ENCODE results near the gene ATP1B1. TPM values are rescaled to one million over a fixed set of nuclear protein-coding genes. Genes with fewer than 3 reads are reported as not detected.

The ATP1B1 gene
- 6.0 TPM for total RNA-seq (ENCODE audit: unreplicated experiment)
- long read RNA-seq, partial matches to known transcripts = 0 of 1 reads
- long read RNA-seq, other reads (novel, unspliced or antisense) = 1 of 1 reads

DNA sequence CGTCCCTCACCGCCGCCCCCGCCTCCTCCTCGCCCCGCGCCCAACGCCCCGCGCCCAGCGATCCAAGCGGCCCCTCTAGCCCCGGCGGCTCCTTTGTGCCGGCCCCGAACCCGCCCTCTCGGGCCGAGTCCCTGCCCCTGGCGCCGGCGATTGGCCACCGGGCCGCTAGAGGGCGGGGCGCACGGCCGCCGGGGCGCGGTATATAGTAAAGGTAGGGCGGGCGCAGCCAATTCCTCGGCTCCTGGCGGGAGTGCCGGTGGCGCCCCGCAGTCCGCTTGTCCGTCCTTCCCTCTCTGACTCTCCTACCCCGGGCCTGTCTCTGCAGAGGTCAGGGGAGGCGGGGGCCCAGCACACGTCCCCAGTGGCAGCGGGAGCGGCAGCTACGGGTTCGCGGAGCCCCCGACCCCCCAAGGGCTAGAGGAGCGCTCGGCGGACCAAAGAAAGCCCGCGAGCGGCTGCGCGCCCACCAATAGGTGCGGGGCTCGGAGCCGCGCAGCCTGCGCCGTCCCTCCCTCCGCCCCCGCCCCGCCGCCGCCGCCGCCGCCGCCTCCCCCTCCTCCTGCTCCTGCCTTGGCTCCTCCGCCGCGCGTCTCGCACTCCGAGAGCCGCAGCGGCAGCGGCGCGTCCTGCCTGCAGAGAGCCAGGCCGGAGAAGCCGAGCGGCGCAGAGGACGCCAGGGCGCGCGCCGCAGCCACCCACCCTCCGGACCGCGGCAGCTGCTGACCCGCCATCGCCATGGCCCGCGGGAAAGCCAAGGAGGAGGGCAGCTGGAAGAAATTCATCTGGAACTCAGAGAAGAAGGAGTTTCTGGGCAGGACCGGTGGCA is at the start of gene ATP1B1:
Gene ATP1B1 (plus strand): TSS at position 596 of the 826 bp plus-strand sequence. CDS start 140 bp downstream, at position 736.
- H3K27me3 Mint-ChIP-seq (ENCODE audit: unreplicated experiment) = peaks cover 8% of the 10 kb centered on the region
- H3K4me3 Mint-ChIP-seq (ENCODE audit: unreplicated experiment) = peak within 1 kb of the TSS; percentile 93
- H3K27ac Mint-ChIP-seq (ENCODE audit: unreplicated experiment) = peak within 1 kb of the TSS; percentile 25
- H3K36me3 Mint-ChIP-seq (ENCODE audit: low read depth, unreplicated experiment) = peaks cover 3% of the 10 kb centered on the region
- DNase-seq (ENCODE audit: low spot score) = peak; percentile 93
- peaks cover 21% of the 10 kb centered on the region for H3K4me1 Mint-ChIP-seq (ENCODE audit: unreplicated experiment)
- no peaks in the 10 kb centered on the region for H3K9me3 Mint-ChIP-seq (ENCODE audit: unreplicated experiment)
- TF ChIP-seq CTCF (IDR thresholded peaks at IDR 0.05; ENCODE audit: unreplicated experiment) = peak; percentile 87

- no peak for TF ChIP-seq CTCF (IDR thresholded peaks at IDR 0.05; ENCODE audit: unreplicated experiment)
- Mint-ChIP-seq H3K27ac (ENCODE audit: unreplicated experiment) (no peak overlapping the region), H3K4me1 (ENCODE audit: unreplicated experiment) (no peaks in the 10 kb centered on the region), H3K36me3 (ENCODE audit: low read depth, unreplicated experiment) (no peaks in the 10 kb centered on the region), H3K4me3 (ENCODE audit: unreplicated experiment) (no peak overlapping the region), H3K9me3 (ENCODE audit: unreplicated experiment) (no peaks in the 10 kb centered on the region), H3K27me3 (ENCODE audit: unreplicated experiment) (no peaks in the 10 kb centered on the region)
- no peak for DNase-seq (ENCODE audit: low spot score)
Observed at GRCh38 chr1:169059421-169059820, 47.1 kb upstream of the ATP1B1 start.

DNA sequence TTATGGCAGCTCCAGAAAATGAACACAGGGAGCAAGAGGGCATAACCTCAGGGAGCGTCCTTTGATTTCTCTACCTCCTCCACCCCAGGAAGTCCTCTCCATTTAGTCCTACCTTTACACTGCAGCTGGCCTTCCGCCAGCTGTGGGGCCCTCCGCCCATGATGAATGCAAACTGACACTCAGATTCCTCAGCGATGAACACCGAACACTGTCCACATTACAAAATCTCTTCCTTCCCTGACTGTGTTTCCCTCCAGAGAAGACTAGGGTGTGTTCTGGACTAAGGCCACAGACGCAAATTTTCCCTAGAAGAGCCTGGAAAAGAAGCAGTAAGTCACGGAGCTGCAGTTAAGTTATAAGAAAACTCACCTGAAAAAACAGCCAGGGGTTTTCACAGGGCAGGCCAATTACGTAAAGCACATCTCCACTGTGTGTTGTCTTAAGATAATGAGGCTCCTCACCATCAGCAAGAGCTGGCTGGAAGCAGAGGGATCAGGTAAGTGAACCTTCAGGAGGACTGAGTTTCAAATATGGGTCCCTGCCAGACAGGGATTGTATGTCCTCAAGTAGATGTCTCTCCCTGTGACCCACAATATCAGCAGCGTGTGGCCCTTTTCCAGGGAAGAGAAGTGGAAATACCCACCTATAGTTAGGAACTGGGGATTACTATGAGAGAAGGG is 46.3 kb upstream of the ATP1B1 start:
- Mint-ChIP-seq H3K27ac (ENCODE audit: unreplicated experiment) (no peak overlapping the region), H3K9me3 (ENCODE audit: unreplicated experiment) (no peaks in the 10 kb centered on the region), H3K4me3 (ENCODE audit: unreplicated experiment) (no peak overlapping the region), H3K36me3 (ENCODE audit: low read depth, unreplicated experiment) (no peaks in the 10 kb centered on the region), H3K4me1 (ENCODE audit: unreplicated experiment) (no peaks in the 10 kb centered on the region), H3K27me3 (ENCODE audit: unreplicated experiment) (no peaks in the 10 kb centered on the region)
- no peak for TF ChIP-seq CTCF (IDR thresholded peaks at IDR 0.05; ENCODE audit: unreplicated experiment)
- DNase-seq (ENCODE audit: low spot score) = no peak

DNA sequence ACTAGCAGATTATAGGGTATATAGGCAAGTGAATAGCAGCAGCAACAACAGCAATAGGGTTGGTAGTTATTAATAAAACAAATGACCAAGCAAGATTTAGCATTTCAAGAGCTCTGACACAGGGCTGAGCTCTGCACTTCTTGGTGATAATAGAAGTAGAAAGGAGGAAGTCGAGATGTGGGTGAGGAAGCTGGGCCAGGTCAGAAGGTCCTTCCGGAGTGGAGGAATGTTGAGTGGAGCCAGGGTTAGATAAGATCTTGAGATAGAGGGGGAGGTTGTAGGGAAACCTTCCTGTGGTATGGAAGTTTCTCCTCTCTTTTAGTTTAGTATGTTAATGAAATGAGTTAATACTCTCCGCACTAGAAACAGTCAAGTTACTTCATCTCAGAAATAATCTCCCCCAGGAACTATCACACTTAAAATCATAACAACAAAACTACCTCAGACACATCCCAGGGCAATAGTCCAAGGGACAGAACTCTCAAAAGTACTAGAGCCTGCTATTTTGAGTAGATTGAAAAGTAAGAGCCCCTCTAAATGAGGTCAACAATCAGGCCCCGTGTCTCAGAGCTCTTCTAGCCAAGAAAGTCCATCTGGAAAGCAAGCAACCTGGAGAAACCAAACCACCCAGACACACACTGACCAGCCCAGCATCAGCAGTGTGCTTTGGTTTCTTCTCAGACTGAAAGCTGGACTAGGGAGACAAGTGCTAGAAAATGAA is 45.4 kb upstream of the ATP1B1 start:
- H3K9me3 Mint-ChIP-seq (ENCODE audit: unreplicated experiment) = no peaks in the 10 kb centered on the region
- no peaks in the 10 kb centered on the region for H3K36me3 Mint-ChIP-seq (ENCODE audit: low read depth, unreplicated experiment)
- no peak for DNase-seq (ENCODE audit: low spot score)
- no peaks in the 10 kb centered on the region for H3K4me1 Mint-ChIP-seq (ENCODE audit: unreplicated experiment)
- H3K27ac Mint-ChIP-seq (ENCODE audit: unreplicated experiment) = no peak overlapping the region
- TF ChIP-seq CTCF (IDR thresholded peaks at IDR 0.05; ENCODE audit: unreplicated experiment) = no peak
- no peak overlapping the region for H3K4me3 Mint-ChIP-seq (ENCODE audit: unreplicated experiment)
- no peaks in the 10 kb centered on the region for H3K27me3 Mint-ChIP-seq (ENCODE audit: unreplicated experiment)

All from endothelial cell (in vitro differentiated cells).